H1 (cell line): ENCODE data around the gene SV2A. TPM values are rescaled to one million over a fixed set of nuclear protein-coding genes. Genes with fewer than 3 reads are reported as not detected.

ENCODE experiments used
- ASH2L ChIP-seq: fragments of 200-600, 300-600 bp; sonication (generic); IDR thresholded peaks from one replicate; pipeline ENCODE4 v1.7.1; 2017; ENCODE audit warnings: low read length
- BACH1 ChIP-seq: IDR thresholded peaks from 2 replicates; pipeline ENCODE4 v1.6.1; 2012; ENCODE audit warnings: low read length, improper control_type of control experiment
- CTBP2 ChIP-seq: IDR thresholded peaks from 2 replicates; pipeline ENCODE4 v1.7.0; 2011; ENCODE audit warnings: borderline replicate concordance, mild to moderate bottlenecking, moderate library complexity, mixed read lengths, low read length; ENCODE audit not compliant: insufficient read depth, insufficient read length
- E2F6 ChIP-seq: IDR thresholded peaks from 2 replicates; pipeline ENCODE4 v1.6.1; 2012; ENCODE audit warnings: inconsistent platforms
- EZH2 ChIP-seq: fragments of 200-600 bp; sonication (generic); IDR thresholded peaks from 2 replicates; pipeline ENCODE4 v1.7.1; 2012; ENCODE audit warnings: low read depth, mild to moderate bottlenecking, moderate library complexity, low read length, inconsistent platforms; ENCODE audit not compliant: severe bottlenecking
- HDAC6 ChIP-seq: IDR thresholded peaks from one replicate; pipeline ENCODE4 v1.7.1; 2012; ENCODE audit warnings: low read depth, mild to moderate bottlenecking, inconsistent platforms, low read length, moderate library complexity
- KDM1A ChIP-seq: fragments of 200-600, 300-600 bp; sonication (generic); IDR thresholded peaks from 2 replicates; pipeline ENCODE4 v1.7.1; 2016; ENCODE audit warnings: mild to moderate bottlenecking, low read length, borderline replicate concordance
- KDM4A ChIP-seq: IDR thresholded peaks from one replicate; pipeline ENCODE4 v1.7.1; 2012; ENCODE audit warnings: low read depth, mild to moderate bottlenecking, moderate library complexity, low read length, inconsistent platforms; ENCODE audit not compliant: severe bottlenecking
- MAFK ChIP-seq: IDR thresholded peaks from 2 replicates; pipeline ENCODE4 v1.6.1; 2012; ENCODE audit warnings: low read depth, mild to moderate bottlenecking, improper control_type of control experiment, low read length
- POLR2AphosphoS5 ChIP-seq: IDR thresholded peaks from 2 replicates; pipeline ENCODE4 v1.6.1; 2011; ENCODE audit warnings: low read depth, low read length
- POU5F1 ChIP-seq: IDR thresholded peaks from 2 replicates; pipeline ENCODE4 v1.6.1; 2011; ENCODE audit warnings: low read depth, mild to moderate bottlenecking, low read length, moderate library complexity
- RXRA ChIP-seq: IDR thresholded peaks from 2 replicates; pipeline ENCODE4 v1.6.1; 2011; ENCODE audit warnings: low read depth, mild to moderate bottlenecking, low read length, moderate library complexity; ENCODE audit not compliant: insufficient read depth
- SAP30 ChIP-seq: fragments of 300-600 bp; sonication (generic); IDR thresholded peaks from 2 replicates; pipeline ENCODE4 v1.7.1; 2012; ENCODE audit warnings: low read length, moderate library complexity, mild to moderate bottlenecking, inconsistent platforms; ENCODE audit not compliant: insufficient read depth, insufficient replicate concordance
- SIRT6 ChIP-seq: IDR thresholded peaks from one replicate; pipeline ENCODE4 v1.7.1; 2012; ENCODE audit warnings: low read length, inconsistent platforms
- SP2 ChIP-seq: IDR thresholded peaks from 2 replicates; pipeline ENCODE4 v1.6.1; 2012; ENCODE audit warnings: mild to moderate bottlenecking, low read length, inconsistent platforms
- SP4 ChIP-seq: IDR thresholded peaks from 2 replicates; pipeline ENCODE4 v1.6.1; 2012; ENCODE audit warnings: low read length, inconsistent platforms
- SUZ12 ChIP-seq: fragments of 200-600 bp; sonication (generic); IDR thresholded peaks from 2 replicates; pipeline ENCODE4 v1.6.1; 2012; ENCODE audit warnings: mild to moderate bottlenecking, inconsistent platforms, low read length, moderate library complexity, mixed read lengths
- TBP ChIP-seq: IDR thresholded peaks from 2 replicates; pipeline ENCODE4 v1.6.1; 2011; ENCODE audit warnings: low read depth, low read length, improper control_type of control experiment
- polyA plus RNA-seq, 7 experiments: library from polyadenylated mRNA; depleted of rRNA in 3 of 7; stranded (reverse) in 5 of 7; unstranded in 2 of 7; fragments of >200 nt in 5 of 7; fragments of 200-250 nt in 2 of 7; gene quantifications; 1 replicate in 5 of 7; 2 replicates in 1 of 7; 4 replicates in 1 of 7; pipeline versions ENCODE4 v1.2.1 to v1.2.3, GENCODE V29; 2011 to 2013; ENCODE audit warnings: missing spikeins in 2 of 7, mixed read lengths in 2 of 7
- total RNA-seq: library from RNA; stranded (reverse); fragmentation: NEBNext Ultra II Directional; extraction: Animal tissue kit (Norgen Biotek cat#: 25700); gene quantifications from 2 replicates; pipeline ENCODE4 v1.2.1, GENCODE V29; 2021
- TF ChIP-seq, protein P1 (sequence below): IDR thresholded peaks from 2 replicates; pipeline ENCODE4 v1.6.1; 2011; ENCODE audit warnings: low read length, improper control_type of control experiment
- TF ChIP-seq, protein P2 (sequence below), 3 experiments: IDR thresholded peaks; 1 replicate in 2 of 3; 2 replicates in 1 of 3; pipeline versions ENCODE4 v1.5.1 to v1.6.1; 2011; ENCODE audit warnings: low read length in 3 of 3, mild to moderate bottlenecking in 3 of 3, inconsistent platforms in 2 of 3, low read depth in 1 of 3, moderate library complexity in 1 of 3; ENCODE audit not compliant: insufficient read depth in 1 of 3; ENCODE audit errors: control extremely low read depth in 1 of 3

The SV2A gene
- total and polyA plus RNA-seq, 2 of the 8 experiments (the other 6 are each of a cell fraction or from before 2014, with no cell fraction given) = 41.8 to 51.8 TPM

GRCh38 chr1:149927563-149928400 lies 10.1 kb upstream of the SV2A start, which contains the start of gene SF3B4 (continued):
- TF ChIP-seq CTBP2 = no peak
- no peak for TF ChIP-seq EZH2
- TF ChIP-seq POU5F1 = no peak
- no peak for TF ChIP-seq E2F6
- no peak for TF ChIP-seq SUZ12
- peak; percentile 76 for TF ChIP-seq ASH2L
- no peak for TF ChIP-seq RXRA
- TF ChIP-seq, protein P1, sequence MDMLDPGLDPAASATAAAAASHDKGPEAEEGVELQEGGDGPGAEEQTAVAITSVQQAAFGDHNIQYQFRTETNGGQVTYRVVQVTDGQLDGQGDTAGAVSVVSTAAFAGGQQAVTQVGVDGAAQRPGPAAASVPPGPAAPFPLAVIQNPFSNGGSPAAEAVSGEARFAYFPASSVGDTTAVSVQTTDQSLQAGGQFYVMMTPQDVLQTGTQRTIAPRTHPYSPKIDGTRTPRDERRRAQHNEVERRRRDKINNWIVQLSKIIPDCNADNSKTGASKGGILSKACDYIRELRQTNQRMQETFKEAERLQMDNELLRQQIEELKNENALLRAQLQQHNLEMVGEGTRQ = no peak
- no peak for TF ChIP-seq BACH1
- no peak for TF ChIP-seq SAP30
- TF ChIP-seq SP4 = peak; percentile 39; the same call in 1 of the 2 replicates
- TF ChIP-seq MAFK = no peak
- TF ChIP-seq POLR2AphosphoS5 = peak; percentile 85
- no peak for TF ChIP-seq KDM1A
- TF ChIP-seq SIRT6 = no peak
- TF ChIP-seq, protein P2, sequence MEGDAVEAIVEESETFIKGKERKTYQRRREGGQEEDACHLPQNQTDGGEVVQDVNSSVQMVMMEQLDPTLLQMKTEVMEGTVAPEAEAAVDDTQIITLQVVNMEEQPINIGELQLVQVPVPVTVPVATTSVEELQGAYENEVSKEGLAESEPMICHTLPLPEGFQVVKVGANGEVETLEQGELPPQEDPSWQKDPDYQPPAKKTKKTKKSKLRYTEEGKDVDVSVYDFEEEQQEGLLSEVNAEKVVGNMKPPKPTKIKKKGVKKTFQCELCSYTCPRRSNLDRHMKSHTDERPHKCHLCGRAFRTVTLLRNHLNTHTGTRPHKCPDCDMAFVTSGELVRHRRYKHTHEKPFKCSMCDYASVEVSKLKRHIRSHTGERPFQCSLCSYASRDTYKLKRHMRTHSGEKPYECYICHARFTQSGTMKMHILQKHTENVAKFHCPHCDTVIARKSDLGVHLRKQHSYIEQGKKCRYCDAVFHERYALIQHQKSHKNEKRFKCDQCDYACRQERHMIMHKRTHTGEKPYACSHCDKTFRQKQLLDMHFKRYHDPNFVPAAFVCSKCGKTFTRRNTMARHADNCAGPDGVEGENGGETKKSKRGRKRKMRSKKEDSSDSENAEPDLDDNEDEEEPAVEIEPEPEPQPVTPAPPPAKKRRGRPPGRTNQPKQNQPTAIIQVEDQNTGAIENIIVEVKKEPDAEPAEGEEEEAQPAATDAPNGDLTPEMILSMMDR (IDR thresholded peaks at IDR 0.05; ENCODE audit: control extremely low read depth in 1 of 3, insufficient read depth in 1 of 3, low read depth in 1 of 3, low read length in 3 of 3) = no peak
- no peak for TF ChIP-seq SP2
- peak; percentile 39 for TF ChIP-seq KDM4A
- no peak for TF ChIP-seq HDAC6
- TF ChIP-seq TBP = peak; percentile 69
